ENCODE results near the gene DIS3L2. TPM values are rescaled to one million over a fixed set of nuclear protein-coding genes. Genes with fewer than 3 reads are reported as not detected.

The DIS3L2 gene
- total RNA-seq, 1 donor from 2014 or later: 24.0 TPM

GRCh38 chr2:232385660-232386489 lies 424.4 kb downstream of the DIS3L2 start:
- Mint-ChIP-seq H3K4me3 (ENCODE audit: unreplicated experiment) (peak overlapping the region; percentile 74), H3K4me1 (ENCODE audit: low read depth, unreplicated experiment) (peaks cover 25% of the 10 kb centered on the region), H3K27me3 (ENCODE audit: low read depth, unreplicated experiment) (peaks cover 30% of the 10 kb centered on the region), H3K9me3 (ENCODE audit: unreplicated experiment) (peaks cover 12% of the 10 kb centered on the region), H3K36me3 (ENCODE audit: low read depth, unreplicated experiment) (peaks cover 1% of the 10 kb centered on the region), H3K27ac (ENCODE audit: unreplicated experiment) (peak overlapping the region; percentile 80)
- peak overlapping the region; percentile 2 for H3K4me3 ChIP-seq (ENCODE audit: insufficient read depth, low read depth, low read length)
- TF ChIP-seq CTCF (IDR thresholded peaks at IDR 0.05; ENCODE audit: insufficient read depth, low read depth, low read length): no peak
- TF ChIP-seq EZH2 (IDR thresholded peaks at IDR 0.05; ENCODE audit: insufficient read depth, low read length): no peak
- H3K9ac ChIP-seq (ENCODE audit: low read length): peak overlapping the region; percentile 54
- peaks cover 50% of the 10 kb centered on the region for H3K27me3 ChIP-seq (ENCODE audit: insufficient read depth, low read length)
- H4K20me1 ChIP-seq (ENCODE audit: insufficient read depth, low read length): no peaks in the 10 kb centered on the region
- H3K27ac ChIP-seq (ENCODE audit: low read depth, low read length): peak overlapping the region; percentile 36
- H3K36me3 ChIP-seq (ENCODE audit: insufficient read depth, low read length): no peaks in the 10 kb centered on the region
- no peaks in the 10 kb centered on the region for H3K79me2 ChIP-seq (ENCODE audit: insufficient read depth, low read length)
- FAIRE-seq: no peak
- peak overlapping the region; percentile 59 for H2AFZ ChIP-seq (ENCODE audit: low read depth, low read length)
- peaks cover 39% of the 10 kb centered on the region for H3K4me1 ChIP-seq (ENCODE audit: insufficient read depth, low read length)
- no peaks in the 10 kb centered on the region for H3K9me3 ChIP-seq (ENCODE audit: insufficient read depth, low read depth, low read length)
- DNase-seq (ENCODE audit: low read depth): peak; percentile 95
- peak overlapping the region; percentile 67 for H3K4me2 ChIP-seq (ENCODE audit: low read length)

DNA sequence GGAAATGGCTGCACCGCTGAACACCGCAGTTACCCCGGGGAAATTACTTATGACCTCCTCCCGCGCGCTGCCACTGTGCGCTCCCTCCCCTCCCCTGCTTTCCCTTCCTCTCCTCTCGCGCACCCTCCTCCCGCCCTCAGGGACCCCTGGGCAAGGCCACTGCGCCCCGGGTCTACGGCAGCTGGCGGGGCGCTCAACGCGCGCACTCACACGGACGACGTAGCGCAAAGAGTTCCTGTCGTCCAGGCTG lies 424.9 kb downstream of the DIS3L2 start:
- H3K27ac ChIP-seq (ENCODE audit: low read depth, low read length): peak overlapping the region; percentile 36
- peaks cover 27% of the 10 kb centered on the region for H3K4me1 Mint-ChIP-seq (ENCODE audit: low read depth, unreplicated experiment)
- FAIRE-seq (no peak), DNase-seq (ENCODE audit: low read depth) (no peak)
- H3K4me1 ChIP-seq (ENCODE audit: insufficient read depth, low read length): peaks cover 39% of the 10 kb centered on the region
- H3K36me3 Mint-ChIP-seq (ENCODE audit: low read depth, unreplicated experiment): peaks cover 1% of the 10 kb centered on the region
- TF ChIP-seq CTCF (IDR thresholded peaks at IDR 0.05; ENCODE audit: insufficient read depth, low read depth, low read length) (no peak), EZH2 (IDR thresholded peaks at IDR 0.05; ENCODE audit: insufficient read depth, low read length) (no peak)
- H4K20me1 ChIP-seq (ENCODE audit: insufficient read depth, low read length): no peaks in the 10 kb centered on the region
- H3K79me2 ChIP-seq (ENCODE audit: insufficient read depth, low read length): no peaks in the 10 kb centered on the region
- peak overlapping the region; percentile 50 for H3K4me3 Mint-ChIP-seq (ENCODE audit: unreplicated experiment)
- H3K9ac ChIP-seq (ENCODE audit: low read length): peak overlapping the region; percentile 54
- H3K27me3 Mint-ChIP-seq (ENCODE audit: low read depth, unreplicated experiment): peaks cover 32% of the 10 kb centered on the region
- no peaks in the 10 kb centered on the region for H3K36me3 ChIP-seq (ENCODE audit: insufficient read depth, low read length)
- H3K27me3 ChIP-seq (ENCODE audit: insufficient read depth, low read length): peaks cover 51% of the 10 kb centered on the region
- H3K9me3 ChIP-seq (ENCODE audit: insufficient read depth, low read depth, low read length): no peaks in the 10 kb centered on the region
- peak overlapping the region; percentile 42 for H3K4me3 ChIP-seq (ENCODE audit: insufficient read depth, low read depth, low read length)
- H3K9me3 Mint-ChIP-seq (ENCODE audit: unreplicated experiment): peaks cover 12% of the 10 kb centered on the region
- H3K4me2 ChIP-seq (ENCODE audit: low read length): peak overlapping the region; percentile 67
- peak overlapping the region; percentile 59 for H2AFZ ChIP-seq (ENCODE audit: low read depth, low read length)
- peak overlapping the region; percentile 80 for H3K27ac Mint-ChIP-seq (ENCODE audit: unreplicated experiment)

Small RNA genes within 50 kb of the gene (microRNA-seq; reads per million reads assigned to microRNA genes)
- not detected for gene MIR562

Other genes with a start within 250 kb of the DIS3L2 start
- 18.9 and 19.0 TPM in 2 replicates for gene PDE6D, start 180.4 kb upstream of the DIS3L2 start, total RNA-seq
- gene COPS7B, start 175.3 kb upstream of the DIS3L2 start, total RNA-seq: 39.6 and 45.0 TPM in 2 replicates
- gene NPPC, start 35.3 kb upstream of the DIS3L2 start, total RNA-seq: 0.66 and 0.84 TPM in 2 replicates